HG03442 (cell line): ENCODE results near the gene TRIM62.

Source experiments
- ATAC-seq: cut with Tn5 transposase; IDR thresholded peaks from one replicate; pipeline ENCODE4 v1.9.1; 2021; ENCODE audit warnings: mild to moderate bottlenecking, moderate library complexity; ENCODE audit not compliant: unreplicated experiment

Gene TRIM62

GRCh38 chr1:33181921-33182341 is at the start of gene TRIM62:
Gene TRIM62, minus strand, starts transcription at chr1:33182043. Its CDS starts 611 bp downstream, at chr1:33181432.
- no peak for ATAC-seq

- no peak for ATAC-seq
These were observed 49.3 kb upstream of the TRIM62 start for GRCh38 chr1:33231166-33231565.

- ATAC-seq = no peak
These were observed 47.2 kb upstream of the TRIM62 start for GRCh38 chr1:33228935-33229487.

GRCh38 chr1:33225586-33225985 is 43.7 kb upstream of the TRIM62 start:
- no peak for ATAC-seq

- no peak for ATAC-seq
These were observed 42.4 kb upstream of the TRIM62 start for GRCh38 chr1:33224166-33224707.

- ATAC-seq = no peak
These were observed 40.5 kb upstream of the TRIM62 start for GRCh38 chr1:33222381-33222780.

GRCh38 chr1:33221385-33221758 is 39.5 kb upstream of the TRIM62 start:
- no peak for ATAC-seq

- no peak for ATAC-seq
These were observed 39.0 kb upstream of the TRIM62 start for GRCh38 chr1:33220676-33221384.

GRCh38 chr1:33219886-33220661 is 38.2 kb upstream of the TRIM62 start:
- no peak for ATAC-seq

GRCh38 chr1:33211972-33212371 is 30.1 kb upstream of the TRIM62 start:
- no peak for ATAC-seq

GRCh38 chr1:33206340-33206739 is 24.5 kb upstream of the TRIM62 start:
- ATAC-seq = no peak

GRCh38 chr1:33195556-33195955 is 13.7 kb upstream of the TRIM62 start:
- no peak for ATAC-seq

- no peak for ATAC-seq
These were observed 10.0 kb upstream of the TRIM62 start for GRCh38 chr1:33191731-33192275.

- ATAC-seq = no peak
These were observed 8.9 kb upstream of the TRIM62 start for GRCh38 chr1:33190701-33191100.

GRCh38 chr1:33188572-33189275 is 6.9 kb upstream of the TRIM62 start:
- ATAC-seq = no peak

GRCh38 chr1:33186936-33187335 is 5.1 kb upstream of the TRIM62 start:
- no peak for ATAC-seq

- no peak for ATAC-seq
These were observed 3.7 kb upstream of the TRIM62 start for GRCh38 chr1:33185541-33185940.

GRCh38 chr1:33183306-33183705 is 1.5 kb upstream of the TRIM62 start:
- ATAC-seq = no peak

GRCh38 chr1:33182896-33183295 is 1.1 kb upstream of the TRIM62 start:
- ATAC-seq = no peak

GRCh38 chr1:33182401-33182841 is 578 bp upstream of the TRIM62 start:
- ATAC-seq = no peak
